Lower leg skin (tissue), 3 donors: ENCODE data around the gene TSPAN16.

Source experiments
- CTCF ChIP-seq, 3 donors: fragments of 450-650 bp; IDR thresholded peaks; one replicate each; pipeline ENCODE4 v1.5.1; 2016; ENCODE audit warnings: antibody characterized with exemption in 3 of 3, mild to moderate bottlenecking in 3 of 3, moderate library complexity in 2 of 3
- POLR2A ChIP-seq, 2 donors: fragments of 450-650 bp; IDR thresholded peaks; one replicate each; pipeline ENCODE4 v1.6.1; 2016 to 2017; ENCODE audit warnings: antibody characterized with exemption in 2 of 2, mild to moderate bottlenecking in 1 of 2, moderate library complexity in 1 of 2

GRCh38 chr19:11251650-11252314 lies 44.2 kb upstream of the TSPAN16 start:
- no peak for TF ChIP-seq CTCF (IDR thresholded peaks at IDR 0.05)
- TF ChIP-seq POLR2A (IDR thresholded peaks at IDR 0.05) = no peak
